ENCODE results near the gene SCFD2. TPM values are rescaled to one million over a fixed set of nuclear protein-coding genes. Genes with fewer than 3 reads are reported as not detected.

Gene SCFD2
- total and polyA plus RNA-seq, 2 donors (not counting 3 experiments of a cell fraction or from before 2014, with no cell fraction given), result 12.3 to 22.8 TPM

GRCh38 chr4:52925531-52925968, 440.3 kb downstream of the SCFD2 start:
- H3K27ac ChIP-seq (ENCODE audit: insufficient read depth, low read depth, low read length), result no peak overlapping the region
- no peak overlapping the region for H3K9ac ChIP-seq (replicated peaks; ENCODE audit: extremely low read depth, insufficient read depth, low read length)
- POLR2A ChIA-PET, result no interaction called here
- H3K9me1 ChIP-seq (replicated peaks; ENCODE audit: control insufficient read depth, extremely low read depth, insufficient read depth, low read length), result no peaks in the 10 kb centered on the region
- H4K20me1 ChIP-seq (replicated peaks; ENCODE audit: control insufficient read depth, extremely low read depth, insufficient read depth, low read length), result no peaks in the 10 kb centered on the region
- no peaks in the 10 kb centered on the region for H3K27me3 ChIP-seq (ENCODE audit: control insufficient read depth in 2 of 2, insufficient read depth in 2 of 2, low read length in 2 of 2)
- no peaks in the 10 kb centered on the region for H3K36me3 ChIP-seq (ENCODE audit: control insufficient read depth in 2 of 2, extremely low read depth in 1 of 2, insufficient read depth in 2 of 2, low read length in 2 of 2)
- H2AFZ ChIP-seq (ENCODE audit: low read depth, low read length), result no peak overlapping the region
- FAIRE-seq (no peak), DNase-seq (ENCODE audit: low read depth, low spot score) (no peak)
- no peak overlapping the region for H3K4me3 ChIP-seq (replicated peaks in 1 of 3; ENCODE audit: insufficient read depth in 1 of 3, low read depth in 1 of 3, low read length in 3 of 3)
- H3K9me3 ChIP-seq (replicated peaks; ENCODE audit: control insufficient read depth, insufficient read depth, low read length), result no peaks in the 10 kb centered on the region
- dilution Hi-C loops (cut with MboI; ENCODE audit: extremely low pct_ligation_motif_present, low sequenced_read_pairs) (no loop called here), intact Hi-C loops (cut with micrococcal nuclease) (no loop called here)
- H3K4me2 ChIP-seq (ENCODE audit: insufficient read depth, low read length), result no peak overlapping the region
- H3K79me2 ChIP-seq (ENCODE audit: control insufficient read depth, insufficient read depth, low read length), result no peaks in the 10 kb centered on the region
- no TSS peak for BruUV-seq (replicated peaks)
- TF ChIP-seq POLR2A (IDR thresholded peaks at IDR 0.05; ENCODE audit: low read depth, low read length) (no peak), CTCF (IDR thresholded peaks at IDR 0.05; ENCODE audit: extremely low read depth in 1 of 2, insufficient read depth in 1 of 2, low read depth in 1 of 2, low read length in 2 of 2) (no peak), FOS (IDR thresholded peaks at IDR 0.05; ENCODE audit: borderline replicate concordance, insufficient read depth, low read length) (no peak), EZH2 (IDR thresholded peaks at IDR 0.05; ENCODE audit: borderline replicate concordance, low read depth, low read length, severe bottlenecking) (no peak), MAX (IDR thresholded peaks at IDR 0.05; ENCODE audit: insufficient read depth, insufficient read length) (no peak), MYC (IDR thresholded peaks at IDR 0.05; ENCODE audit: low read depth, low read length) (no peak), JUN (IDR thresholded peaks at IDR 0.05; ENCODE audit: borderline replicate concordance, insufficient read depth, insufficient read length, low read depth) (peak; percentile 3), POLR2AphosphoS5 (IDR thresholded peaks at IDR 0.05; ENCODE audit: insufficient read depth, low read depth, low read length) (no peak)
- H3K4me1 ChIP-seq (ENCODE audit: control insufficient read depth, extremely low read depth, insufficient read depth, low read length), result no peaks in the 10 kb centered on the region
- CTCF ChIA-PET, result interaction anchor here (1.2 to 1.9 kb wide), 3 partner anchors 9 to 14 kb away, joined by 4 to 8 read pairs (median 5); no protein-coding TSS in a partner anchor
